MCF 10A (cell line): Measurements from ENCODE around the gene NGB. TPM values are rescaled to one million over a fixed set of nuclear protein-coding genes. Genes with fewer than 3 reads are reported as not detected.

Source experiments
- BruUV-seq: library from RNA; stranded (reverse); fragments of 400-500 nt; replicated peaks from 2 replicates; lab custom pipeline; 2021; lab: Mats Ljungman, UMichigan
- CTCF ChIA-PET: fragments of 300-600 bp; sonication (Branson Sonifier 250); formaldehyde crosslinking; extraction: SDS; loops from one replicate; lab custom pipeline; 2021; ENCODE audit warnings: antibody characterized with exemption, inconsistent platforms; lab: Yijun Ruan, JAX
- POLR2A ChIA-PET: fragments of 300-600, 350-650 bp; sonication (Branson Sonifier 250); formaldehyde crosslinking; extraction: SDS; loops from one replicate; lab custom pipeline; 2020; ENCODE audit warnings: antibody characterized with exemption, inconsistent platforms; lab: Yijun Ruan, JAX
- DNase-seq: peaks from one replicate; pipeline ENCODE4 v3.0.0-alpha.2; 2018; ENCODE audit not compliant: unreplicated experiment
- H3K27ac Mint-ChIP-seq: one replicate; pipeline ENCODE4 v1.8.0; 2022; ENCODE audit warnings: mild to moderate bottlenecking, low read depth, mixed read lengths; ENCODE audit not compliant: unreplicated experiment
- H3K27me3 Mint-ChIP-seq: one replicate; pipeline ENCODE4 v1.8.0; 2022; ENCODE audit warnings: mixed read lengths; ENCODE audit not compliant: insufficient read depth, unreplicated experiment
- H3K36me3 Mint-ChIP-seq: one replicate; pipeline ENCODE4 v1.8.0; 2022; ENCODE audit warnings: mild to moderate bottlenecking, moderate library complexity, mixed read lengths; ENCODE audit not compliant: insufficient read depth, unreplicated experiment
- H3K4me1 Mint-ChIP-seq: one replicate; pipeline ENCODE4 v1.8.0; 2022; ENCODE audit warnings: mixed read lengths; ENCODE audit not compliant: insufficient read depth, unreplicated experiment
- H3K4me3 Mint-ChIP-seq: one replicate; pipeline ENCODE4 v1.8.0; 2022; ENCODE audit warnings: mild to moderate bottlenecking, moderate library complexity, mixed read lengths; ENCODE audit not compliant: unreplicated experiment
- H3K9me3 Mint-ChIP-seq: one replicate; pipeline ENCODE4 v1.8.0; 2022; ENCODE audit warnings: mixed read lengths; ENCODE audit not compliant: unreplicated experiment
- intact Hi-C: fragments of 100-400 bp; cut with micrococcal nuclease; formaldehyde crosslinking; loops from 2 replicates; pipeline ENCODE4 v1.14.1; 2022
- total RNA-seq: library from RNA; stranded (reverse); gene quantifications from 2 replicates; pipeline ENCODE4 v1.2.3, GENCODE V29; 2022
- TF ChIP-seq, protein P1 (sequence below): fragments of 200-600 bp; IDR thresholded peaks from one replicate; pipeline ENCODE4 v1.8.0; 2022; ENCODE audit warnings: antibody characterized with exemption, mild to moderate bottlenecking; ENCODE audit not compliant: unreplicated experiment

NGB gene
- total RNA-seq, 1 experiment from 2014 or later = not detected

DNA sequence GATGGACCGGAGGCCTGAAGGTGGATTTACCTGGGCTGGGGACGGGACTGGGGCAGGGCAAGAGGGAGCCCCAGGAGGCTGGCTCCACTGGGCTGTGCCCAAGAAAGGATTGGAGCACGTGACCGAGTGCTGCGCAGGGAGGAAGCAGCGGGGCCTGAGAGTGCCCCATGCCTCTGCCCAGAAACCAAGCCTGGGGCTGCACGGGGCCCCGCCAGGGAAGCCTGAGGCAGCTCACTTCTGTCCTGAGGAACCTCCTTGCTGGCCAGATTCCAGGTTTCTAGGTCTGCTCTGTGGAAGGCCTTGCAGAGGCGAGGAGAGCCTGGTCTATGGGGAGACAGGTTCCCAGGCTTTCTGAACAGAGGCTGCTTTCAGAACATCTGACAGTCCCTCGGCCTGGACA, 10.4 kb downstream of the NGB start:
- Mint-ChIP-seq H3K36me3 (peaks cover 12% of the 10 kb centered on the region), H3K4me1 (no peaks in the 10 kb centered on the region), H3K27me3 (no peaks in the 10 kb centered on the region), H3K27ac (no peak overlapping the region), H3K4me3 (no peak overlapping the region), H3K9me3 (no peaks in the 10 kb centered on the region)
- POLR2A ChIA-PET = no interaction called here
- TF ChIP-seq, protein P1, sequence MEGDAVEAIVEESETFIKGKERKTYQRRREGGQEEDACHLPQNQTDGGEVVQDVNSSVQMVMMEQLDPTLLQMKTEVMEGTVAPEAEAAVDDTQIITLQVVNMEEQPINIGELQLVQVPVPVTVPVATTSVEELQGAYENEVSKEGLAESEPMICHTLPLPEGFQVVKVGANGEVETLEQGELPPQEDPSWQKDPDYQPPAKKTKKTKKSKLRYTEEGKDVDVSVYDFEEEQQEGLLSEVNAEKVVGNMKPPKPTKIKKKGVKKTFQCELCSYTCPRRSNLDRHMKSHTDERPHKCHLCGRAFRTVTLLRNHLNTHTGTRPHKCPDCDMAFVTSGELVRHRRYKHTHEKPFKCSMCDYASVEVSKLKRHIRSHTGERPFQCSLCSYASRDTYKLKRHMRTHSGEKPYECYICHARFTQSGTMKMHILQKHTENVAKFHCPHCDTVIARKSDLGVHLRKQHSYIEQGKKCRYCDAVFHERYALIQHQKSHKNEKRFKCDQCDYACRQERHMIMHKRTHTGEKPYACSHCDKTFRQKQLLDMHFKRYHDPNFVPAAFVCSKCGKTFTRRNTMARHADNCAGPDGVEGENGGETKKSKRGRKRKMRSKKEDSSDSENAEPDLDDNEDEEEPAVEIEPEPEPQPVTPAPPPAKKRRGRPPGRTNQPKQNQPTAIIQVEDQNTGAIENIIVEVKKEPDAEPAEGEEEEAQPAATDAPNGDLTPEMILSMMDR = no peak
- no TSS peak for BruUV-seq
- CTCF ChIA-PET = no interaction called here
- intact Hi-C loops = no loop called here
- no peak for DNase-seq

DNA sequence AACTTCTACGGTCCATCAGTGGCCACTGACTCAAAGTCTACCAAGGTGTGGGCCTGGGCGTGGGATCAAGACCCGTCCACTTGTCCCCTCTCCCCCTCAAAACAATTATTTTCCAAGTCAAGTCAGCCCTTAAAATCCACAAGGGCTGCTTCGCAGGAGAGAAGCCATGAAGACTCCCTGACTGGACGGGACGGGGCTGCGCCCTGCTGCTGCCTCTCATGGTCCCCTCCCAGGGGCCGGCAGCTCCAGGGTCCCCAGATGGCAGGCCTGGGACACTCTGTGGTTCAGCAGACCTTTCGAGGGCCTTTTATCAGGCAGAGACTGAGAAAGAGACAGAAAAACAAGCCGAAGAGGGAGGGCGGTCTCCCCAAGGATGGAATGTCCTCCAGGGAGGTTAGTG, 10.8 kb downstream of the NGB start:
- DNase-seq = no peak
- H3K36me3 Mint-ChIP-seq = peaks cover 12% of the 10 kb centered on the region
- no peaks in the 10 kb centered on the region for H3K4me1 Mint-ChIP-seq
- intact Hi-C loops = no loop called here
- TF ChIP-seq, protein P1 = no peak
- no TSS peak for BruUV-seq
- H3K9me3 Mint-ChIP-seq = no peaks in the 10 kb centered on the region
- H3K27me3 Mint-ChIP-seq = no peaks in the 10 kb centered on the region
- POLR2A ChIA-PET = no interaction called here
- no peak overlapping the region for H3K4me3 Mint-ChIP-seq
- CTCF ChIA-PET = no interaction called here
- H3K27ac Mint-ChIP-seq = no peak overlapping the region

DNA sequence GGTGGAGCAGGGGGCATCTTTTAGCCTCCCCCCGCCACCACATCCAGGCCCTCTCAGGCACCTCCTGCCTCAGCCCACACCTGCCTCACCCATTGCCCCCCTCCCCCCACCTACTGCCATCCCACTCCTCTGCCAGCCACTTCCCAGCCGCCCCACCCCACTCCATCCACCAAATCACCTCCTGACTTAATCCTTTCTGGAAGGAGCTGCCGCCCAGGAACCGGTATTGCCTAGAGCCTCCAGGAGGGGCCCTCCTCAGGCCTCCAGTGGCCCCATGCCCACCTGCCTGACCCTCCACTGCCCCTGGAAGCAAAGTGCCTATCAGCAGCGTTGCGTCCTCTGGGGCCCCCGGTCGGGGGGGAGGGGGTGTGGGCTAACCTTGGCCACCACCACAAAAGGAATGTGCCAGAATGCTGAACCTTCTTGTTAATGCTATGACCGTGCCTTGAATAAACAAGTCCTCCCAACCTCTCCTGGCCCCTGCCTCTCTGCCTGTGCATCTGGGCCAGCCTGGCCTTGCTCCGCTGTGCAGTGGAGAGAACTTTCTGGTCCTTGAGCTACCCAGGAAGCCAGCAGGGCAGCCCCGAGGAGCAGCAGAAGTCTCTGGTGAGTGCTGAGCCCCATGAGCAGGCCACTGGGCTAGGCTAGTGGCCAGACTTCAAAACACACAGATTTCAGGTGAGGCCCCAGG, 11.8 kb downstream of the NGB start:
- Mint-ChIP-seq H3K27me3 (no peaks in the 10 kb centered on the region), H3K4me1 (no peaks in the 10 kb centered on the region), H3K27ac (no peak overlapping the region), H3K4me3 (no peak overlapping the region), H3K36me3 (peaks cover 12% of the 10 kb centered on the region), H3K9me3 (no peaks in the 10 kb centered on the region)
- TF ChIP-seq, protein P1 = no peak
- no peak for DNase-seq
- intact Hi-C loops = no loop called here
- no TSS peak for BruUV-seq
- POLR2A ChIA-PET = no interaction called here
- CTCF ChIA-PET = interaction anchor here (0.5 to 0.6 kb wide), 2 partner anchors 55 to 325 kb away, joined by 3 to 6 read pairs; no protein-coding TSS in a partner anchor

DNA sequence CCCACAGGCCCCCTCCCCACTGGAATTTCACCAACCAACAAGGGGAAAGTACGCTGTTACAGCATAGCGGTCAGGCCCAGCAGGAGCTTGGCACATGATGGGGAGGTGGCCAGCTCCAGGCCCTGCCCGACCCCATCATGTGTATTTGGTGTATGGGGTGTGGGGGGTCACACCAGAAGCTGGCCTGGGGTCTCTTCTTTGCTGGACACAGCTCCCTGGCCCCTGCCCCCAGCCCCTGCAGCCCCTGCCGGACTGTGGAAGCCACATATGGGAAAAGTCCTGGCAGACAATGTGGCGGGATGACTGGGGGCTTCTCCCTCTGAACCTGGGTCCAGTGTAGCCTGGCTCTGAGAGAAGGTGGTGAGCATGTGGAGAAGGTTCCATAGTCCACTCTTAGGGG, 12.4 kb downstream of the NGB start:
- no peak for DNase-seq
- ChIA-PET CTCF (interaction anchor here (0.5 kb wide), 1 partner anchor 55 kb away, joined by 6 read pairs; no protein-coding TSS in a partner anchor), POLR2A (interaction anchor here (0.8 kb wide), 1 partner anchor 25 kb away, joined by 4 read pairs; no protein-coding TSS in a partner anchor)
- Mint-ChIP-seq H3K27ac (no peak overlapping the region), H3K27me3 (no peaks in the 10 kb centered on the region), H3K4me1 (no peaks in the 10 kb centered on the region), H3K9me3 (no peaks in the 10 kb centered on the region), H3K36me3 (peaks cover 12% of the 10 kb centered on the region), H3K4me3 (no peak overlapping the region)
- TF ChIP-seq, protein P1 = no peak
- no TSS peak for BruUV-seq
- intact Hi-C loops = no loop called here
